Measurements from ENCODE around the gene PKP2. TPM values are rescaled to one million over a fixed set of nuclear protein-coding genes. Genes with fewer than 3 reads are reported as not detected.

PKP2 gene
- total RNA-seq, 1 experiment from 2014 or later: 61.1 TPM

GRCh38 chr12:32859389-32859788 is 37.2 kb downstream of the PKP2 start:
- CTCF ChIA-PET: no interaction called here
- no peak overlapping the region for H3K4me3 Mint-ChIP-seq (ENCODE audit: low read depth, unreplicated experiment)
- no peaks in the 10 kb centered on the region for H3K9me3 Mint-ChIP-seq (ENCODE audit: low read depth, unreplicated experiment)
- no peak for DNase-seq
- intact Hi-C loops (cut with micrococcal nuclease; ENCODE audit: unreplicated experiment): no loop called here
- H3K36me3 Mint-ChIP-seq (ENCODE audit: insufficient read depth, unreplicated experiment): no peaks in the 10 kb centered on the region
- no peak for TF ChIP-seq CTCF (IDR thresholded peaks at IDR 0.05; ENCODE audit: unreplicated experiment)
- no peak overlapping the region for H3K27ac Mint-ChIP-seq (ENCODE audit: unreplicated experiment)
- peaks cover 11% of the 10 kb centered on the region for H3K4me1 Mint-ChIP-seq (ENCODE audit: low read depth, unreplicated experiment)
- no peaks in the 10 kb centered on the region for H3K27me3 Mint-ChIP-seq (ENCODE audit: unreplicated experiment)
- no TSS peak for BruUV-seq (replicated peaks)

- H3K9me3 Mint-ChIP-seq (ENCODE audit: low read depth, unreplicated experiment): no peaks in the 10 kb centered on the region
- H3K27ac Mint-ChIP-seq (ENCODE audit: unreplicated experiment): peak overlapping the region; percentile 10
Measured at GRCh38 chr12:32854716-32855115, 41.9 kb downstream of the PKP2 start.

GRCh38 chr12:32854097-32854496 is 42.5 kb downstream of the PKP2 start:
- Mint-ChIP-seq H3K27me3 (ENCODE audit: unreplicated experiment) (no peaks in the 10 kb centered on the region), H3K36me3 (ENCODE audit: insufficient read depth, unreplicated experiment) (peaks cover 17% of the 10 kb centered on the region), H3K27ac (ENCODE audit: unreplicated experiment) (no peak overlapping the region), H3K4me3 (ENCODE audit: low read depth, unreplicated experiment) (no peak overlapping the region), H3K4me1 (ENCODE audit: low read depth, unreplicated experiment) (no peaks in the 10 kb centered on the region), H3K9me3 (ENCODE audit: low read depth, unreplicated experiment) (no peaks in the 10 kb centered on the region)
- no TSS peak for BruUV-seq (replicated peaks)
- DNase-seq: no peak
- TF ChIP-seq CTCF (IDR thresholded peaks at IDR 0.05; ENCODE audit: unreplicated experiment): no peak
- CTCF ChIA-PET: no interaction called here
- intact Hi-C loops (cut with micrococcal nuclease; ENCODE audit: unreplicated experiment): no loop called here

More at GRCh38 chr12:32854716-32855115, 41.9 kb downstream of the PKP2 start:
- Mint-ChIP-seq H3K4me1 (ENCODE audit: low read depth, unreplicated experiment) (peaks cover 3% of the 10 kb centered on the region), H3K27me3 (ENCODE audit: unreplicated experiment) (no peaks in the 10 kb centered on the region), H3K4me3 (ENCODE audit: low read depth, unreplicated experiment) (no peak overlapping the region), H3K36me3 (ENCODE audit: insufficient read depth, unreplicated experiment) (peaks cover 11% of the 10 kb centered on the region)
- no peak for TF ChIP-seq CTCF (IDR thresholded peaks at IDR 0.05; ENCODE audit: unreplicated experiment)
- no peak for DNase-seq
- intact Hi-C loops (cut with micrococcal nuclease; ENCODE audit: unreplicated experiment): no loop called here
- BruUV-seq (replicated peaks): no TSS peak
- CTCF ChIA-PET: no interaction called here

- peaks cover 30% of the 10 kb centered on the region for H3K36me3 Mint-ChIP-seq (ENCODE audit: insufficient read depth, unreplicated experiment)
- no TSS peak for BruUV-seq (replicated peaks)
- no peaks in the 10 kb centered on the region for H3K9me3 Mint-ChIP-seq (ENCODE audit: low read depth, unreplicated experiment)
- CTCF ChIA-PET: no interaction called here
- intact Hi-C loops (cut with micrococcal nuclease; ENCODE audit: unreplicated experiment): no loop called here
- DNase-seq: no peak
- no peak overlapping the region for H3K27ac Mint-ChIP-seq (ENCODE audit: unreplicated experiment)
- no peak overlapping the region for H3K4me3 Mint-ChIP-seq (ENCODE audit: low read depth, unreplicated experiment)
- no peaks in the 10 kb centered on the region for H3K27me3 Mint-ChIP-seq (ENCODE audit: unreplicated experiment)
- no peak for TF ChIP-seq CTCF (IDR thresholded peaks at IDR 0.05; ENCODE audit: unreplicated experiment)
- H3K4me1 Mint-ChIP-seq (ENCODE audit: low read depth, unreplicated experiment): no peaks in the 10 kb centered on the region
Measured at GRCh38 chr12:32847287-32847686, 49.3 kb downstream of the PKP2 start.

Measured in Calu3 (cell line).